Adrenal gland (tissue), 5 donors: ENCODE measurements around the gene UBE2D2.

Experiments used
- CTCF ChIP-seq, 6 experiments: fragments of 450-650 bp in 4 of 6; fragments of 200-600 bp in 2 of 6; sonication (generic) in 1 of 6; IDR thresholded peaks; 1 replicate in 5 of 6; 2 replicates in 1 of 6; pipeline versions ENCODE4 v1.5.1 to v1.8.0; 2016 to 2021; ENCODE audit warnings: antibody characterized with exemption in 6 of 6, mild to moderate bottlenecking in 2 of 6, moderate library complexity in 1 of 6
- POLR2A ChIP-seq, 2 donors: fragments of 450-650 bp; IDR thresholded peaks; one replicate each; pipeline ENCODE4 v1.6.1; 2017; ENCODE audit warnings: antibody characterized with exemption in 2 of 2, mild to moderate bottlenecking in 2 of 2, moderate library complexity in 1 of 2
- donor health status: DM: no; HTN: no; CAD: no.

GRCh38 chr5:139662617-139663016 lies 101.5 kb downstream of the UBE2D2 start:
- TF ChIP-seq CTCF (IDR thresholded peaks at IDR 0.05): no peak
- TF ChIP-seq POLR2A (IDR thresholded peaks at IDR 0.05): no peak
